Colonic mucosa (tissue), 4 donors: ENCODE results near the gene TNRC6A. TPM values are rescaled to one million over a fixed set of nuclear protein-coding genes. Genes with fewer than 3 reads are reported as not detected.

Experiments used
- DNase-seq: peaks from one replicate; pipeline ENCODE4 v3.0.0-alpha.2; 2020
- H3K27ac ChIP-seq: fragments of 200-600 bp; one replicate; pipeline ENCODE4 v1.8.0; 2021
- H3K27me3 ChIP-seq: fragments of 200-600 bp; one replicate; pipeline ENCODE4 v1.8.0; 2021
- H3K36me3 ChIP-seq: fragments of 200-600 bp; one replicate; pipeline ENCODE4 v1.8.0; 2021
- H3K4me1 ChIP-seq: fragments of 200-600 bp; one replicate; pipeline ENCODE4 v1.8.0; 2021; ENCODE audit warnings: mild to moderate bottlenecking
- H3K4me3 ChIP-seq: fragments of 200-600 bp; one replicate; pipeline ENCODE4 v1.8.0; 2021
- H3K9ac ChIP-seq, 2 donors: one replicate each; pipeline ENCODE4 v1.7.0; 2013; ENCODE audit warnings: control low read depth in 2 of 2, low read depth in 2 of 2, low read length in 2 of 2
- H3K9me3 ChIP-seq: fragments of 200-600 bp; one replicate; pipeline ENCODE4 v1.8.0; 2021
- intact Hi-C: fragments of 100-400 bp; cut with DNase I; formaldehyde crosslinking; loops from one replicate; pipeline ENCODE4 v1.14.1; 2022
- total RNA-seq, 2 donors: library from RNA; stranded (reverse); fragmentation: NEBNext Ultra II Directional in 1 of 2; extraction: Animal tissue kit (Norgen Biotek cat#: 25700) in 1 of 2; gene quantifications; one replicate each; pipeline ENCODE4 v1.2.1, GENCODE V29; 2021
- TF ChIP-seq, protein P1 (sequence below): fragments of 200-600 bp; IDR thresholded peaks from one replicate; pipeline ENCODE4 v1.8.0; 2022; ENCODE audit warnings: antibody characterized with exemption, mild to moderate bottlenecking
- donor health status: healthy.
- donor health status: DM: no; HTN: no; CAD: no.
- donor health status: DM: no; HTN: no; CAD: no.

The TNRC6A gene
- total RNA-seq, 2 donors from 2014 or later, result 32.8 to 33.2 TPM

DNA sequence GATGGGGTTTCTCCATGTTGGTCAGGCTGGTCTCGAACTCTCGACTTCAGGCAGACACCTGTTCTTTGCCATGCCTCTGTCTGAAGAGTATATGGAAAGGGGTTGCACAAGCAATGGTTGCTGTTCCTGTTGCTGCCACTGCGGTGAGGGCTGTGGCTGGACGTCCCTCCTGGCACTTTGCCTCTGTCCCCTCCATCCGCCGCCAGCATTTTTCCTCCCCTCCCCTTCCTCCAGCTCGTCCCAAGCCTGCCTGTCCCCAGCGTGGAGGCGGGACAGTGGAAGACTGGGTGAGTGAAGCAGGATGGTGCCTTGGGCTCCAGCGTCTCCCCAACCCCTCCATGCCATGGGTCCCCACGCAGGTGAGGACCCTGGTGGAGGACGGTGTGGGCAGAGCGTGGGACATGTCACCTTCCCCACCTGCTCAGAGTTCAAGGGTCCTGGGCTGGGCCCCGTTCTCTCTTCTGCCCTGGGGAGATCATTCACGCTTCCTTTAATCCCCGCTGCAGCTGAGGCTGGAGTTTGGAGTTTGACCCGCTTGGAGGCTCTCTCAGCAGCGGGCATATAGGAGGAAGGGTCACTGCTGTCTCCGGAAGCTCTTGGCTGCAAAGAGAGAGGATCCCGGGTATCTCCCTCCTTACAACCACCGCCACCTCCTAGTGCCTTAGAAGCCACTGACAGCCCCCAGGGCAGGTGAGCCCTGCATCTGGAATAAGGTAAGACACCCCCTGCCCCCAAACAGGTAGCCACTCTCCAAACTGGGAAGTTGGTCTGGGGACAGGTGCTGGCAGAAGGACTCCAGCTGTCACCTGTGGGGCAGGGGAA lies 116.5 kb downstream of the TNRC6A start, which contains the start of gene SLC5A11:
TSS of gene SLC5A11 (plus strand) at position 238 of the 822 bp plus-strand sequence. CDS start 12,681 bp downstream, outside the sequence.
- Histone ChIP-seq H3K36me3 (no peaks in the 10 kb centered on the region), H3K27me3 (no peaks in the 10 kb centered on the region), H3K9me3 (no peaks in the 10 kb centered on the region), H3K27ac (no peak within 1 kb of the TSS), H3K9ac (no peak within 1 kb of the TSS), H3K4me3 (no peak within 1 kb of the TSS), H3K4me1 (no peaks in the 10 kb centered on the region)
- intact Hi-C loops, result no loop called here
- DNase-seq, result no peak
- TF ChIP-seq, protein P1, sequence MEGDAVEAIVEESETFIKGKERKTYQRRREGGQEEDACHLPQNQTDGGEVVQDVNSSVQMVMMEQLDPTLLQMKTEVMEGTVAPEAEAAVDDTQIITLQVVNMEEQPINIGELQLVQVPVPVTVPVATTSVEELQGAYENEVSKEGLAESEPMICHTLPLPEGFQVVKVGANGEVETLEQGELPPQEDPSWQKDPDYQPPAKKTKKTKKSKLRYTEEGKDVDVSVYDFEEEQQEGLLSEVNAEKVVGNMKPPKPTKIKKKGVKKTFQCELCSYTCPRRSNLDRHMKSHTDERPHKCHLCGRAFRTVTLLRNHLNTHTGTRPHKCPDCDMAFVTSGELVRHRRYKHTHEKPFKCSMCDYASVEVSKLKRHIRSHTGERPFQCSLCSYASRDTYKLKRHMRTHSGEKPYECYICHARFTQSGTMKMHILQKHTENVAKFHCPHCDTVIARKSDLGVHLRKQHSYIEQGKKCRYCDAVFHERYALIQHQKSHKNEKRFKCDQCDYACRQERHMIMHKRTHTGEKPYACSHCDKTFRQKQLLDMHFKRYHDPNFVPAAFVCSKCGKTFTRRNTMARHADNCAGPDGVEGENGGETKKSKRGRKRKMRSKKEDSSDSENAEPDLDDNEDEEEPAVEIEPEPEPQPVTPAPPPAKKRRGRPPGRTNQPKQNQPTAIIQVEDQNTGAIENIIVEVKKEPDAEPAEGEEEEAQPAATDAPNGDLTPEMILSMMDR, result no peak

DNA sequence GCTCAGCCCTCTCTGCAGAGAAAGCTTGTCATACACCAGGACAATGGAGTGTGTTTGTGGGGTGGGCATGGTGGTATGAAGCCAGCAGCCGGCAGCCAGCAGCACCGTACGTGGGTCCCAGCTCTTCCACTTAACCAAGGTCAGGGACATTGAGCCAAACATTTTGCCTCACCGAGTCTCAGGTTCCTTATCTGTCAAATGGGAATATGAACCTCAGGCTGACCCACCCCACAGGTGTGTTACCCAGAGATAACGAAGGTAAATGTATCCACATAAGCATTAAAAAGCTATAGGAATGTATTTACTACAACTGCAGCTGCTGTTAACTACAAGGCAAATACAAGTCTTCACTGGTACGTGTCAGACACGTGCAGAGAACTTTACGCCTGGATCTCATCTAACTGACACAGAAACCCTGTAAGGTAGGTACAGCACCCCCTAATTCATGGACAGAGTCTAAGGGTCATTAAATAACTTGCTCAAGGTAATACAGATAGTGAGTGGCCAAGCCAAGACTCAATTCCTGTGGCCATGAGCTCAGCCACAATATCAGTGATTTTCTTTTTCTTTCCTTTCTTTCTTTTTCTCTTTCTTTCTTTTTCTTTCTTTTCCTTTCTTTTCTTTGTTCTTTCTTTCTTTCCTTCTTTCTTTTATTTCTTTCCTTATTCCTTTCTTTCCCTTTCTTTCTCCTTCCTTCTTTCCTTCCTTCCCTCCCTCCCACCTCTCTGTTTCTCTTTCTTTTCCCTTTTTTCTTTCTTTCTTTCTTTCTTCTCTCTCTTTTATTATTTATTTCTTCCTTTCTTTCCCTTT lies 117.3 kb downstream of the TNRC6A start:
- TF ChIP-seq, protein P1, result no peak
- Histone ChIP-seq H3K4me1 (no peaks in the 10 kb centered on the region), H3K4me3 (no peak overlapping the region), H3K36me3 (no peaks in the 10 kb centered on the region), H3K9ac (no peak overlapping the region), H3K27me3 (no peaks in the 10 kb centered on the region), H3K9me3 (no peaks in the 10 kb centered on the region), H3K27ac (no peak overlapping the region)
- intact Hi-C loops, result no loop called here
- DNase-seq, result no peak

DNA sequence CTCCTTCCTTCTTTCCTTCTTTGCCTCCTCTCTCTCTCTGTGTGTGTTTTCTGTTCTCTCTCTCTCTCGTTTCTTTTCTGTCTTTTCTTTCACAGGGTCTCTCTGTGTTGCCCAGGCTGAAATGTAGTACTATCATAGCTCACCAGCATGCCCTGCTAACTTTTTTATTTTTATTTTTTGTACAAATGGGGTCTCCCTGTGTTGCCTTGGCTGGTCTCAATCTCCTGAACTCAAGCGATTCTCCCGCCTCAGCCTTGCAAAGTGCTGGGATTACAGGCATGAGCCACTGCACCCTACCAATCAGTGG lies 117.9 kb downstream of the TNRC6A start:
- intact Hi-C loops, result no loop called here
- no peaks in the 10 kb centered on the region for H3K9me3 ChIP-seq
- H3K9ac ChIP-seq, result no peak overlapping the region
- TF ChIP-seq, protein P1, result no peak
- H3K4me3 ChIP-seq, result no peak overlapping the region
- no peak overlapping the region for H3K27ac ChIP-seq
- H3K27me3 ChIP-seq, result no peaks in the 10 kb centered on the region
- DNase-seq, result no peak
- H3K36me3 ChIP-seq, result no peaks in the 10 kb centered on the region
- H3K4me1 ChIP-seq, result no peaks in the 10 kb centered on the region

DNA sequence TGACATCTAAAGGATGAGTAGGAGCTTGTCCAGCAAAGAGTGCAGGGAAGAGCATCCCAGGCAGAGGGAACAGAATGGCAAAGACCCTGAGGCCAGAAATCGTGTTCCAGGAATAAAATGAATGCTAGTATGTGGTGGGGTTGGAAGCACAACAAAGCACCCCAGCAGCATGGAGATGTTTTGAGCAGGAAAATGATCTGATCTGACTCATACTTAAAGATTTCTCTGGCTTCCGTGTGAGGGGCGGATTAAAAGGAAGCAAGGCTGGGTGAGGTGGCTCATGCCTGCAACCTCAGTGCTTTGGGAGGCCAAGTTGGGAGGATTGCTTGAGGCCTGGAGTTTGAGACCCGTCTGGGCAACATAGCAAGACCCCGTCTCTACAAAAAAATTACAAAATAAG lies 118.6 kb downstream of the TNRC6A start:
- no peak overlapping the region for H3K27ac ChIP-seq
- H3K9me3 ChIP-seq, result no peaks in the 10 kb centered on the region
- TF ChIP-seq, protein P1, result no peak
- no peak overlapping the region for H3K9ac ChIP-seq
- no peaks in the 10 kb centered on the region for H3K4me1 ChIP-seq
- intact Hi-C loops, result no loop called here
- DNase-seq, result no peak
- H3K27me3 ChIP-seq, result no peaks in the 10 kb centered on the region
- H3K4me3 ChIP-seq, result no peak overlapping the region
- no peaks in the 10 kb centered on the region for H3K36me3 ChIP-seq

DNA sequence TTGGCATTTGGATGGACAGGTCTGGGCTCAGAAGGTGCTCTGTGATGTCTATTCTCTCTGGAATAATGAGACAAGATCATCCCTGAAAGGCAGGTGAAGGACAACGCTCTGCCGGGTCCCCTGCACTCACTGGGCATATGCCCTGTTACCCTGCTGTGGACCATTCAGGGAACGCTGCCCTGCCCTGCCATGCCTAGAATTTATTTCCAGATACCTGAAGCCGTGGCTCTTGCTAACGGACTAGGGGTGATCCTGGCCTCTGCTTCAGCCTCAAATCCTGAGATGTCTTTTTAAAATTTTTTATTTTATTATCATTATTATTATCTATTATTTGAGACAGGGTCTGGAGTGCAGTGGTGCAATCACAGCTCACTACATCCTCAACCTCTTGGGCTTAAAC lies 120.2 kb downstream of the TNRC6A start:
- Histone ChIP-seq H3K9me3 (no peaks in the 10 kb centered on the region), H3K36me3 (no peaks in the 10 kb centered on the region), H3K4me3 (no peak overlapping the region), H3K9ac (no peak overlapping the region), H3K27me3 (no peaks in the 10 kb centered on the region), H3K27ac (no peak overlapping the region), H3K4me1 (no peaks in the 10 kb centered on the region)
- intact Hi-C loops, result no loop called here
- DNase-seq, result no peak
- TF ChIP-seq, protein P1, result no peak
